H1 (cell line): ENCODE measurements around the gene NOP9. TPM values are rescaled to one million over a fixed set of nuclear protein-coding genes. Genes with fewer than 3 reads are reported as not detected.

Experiments
- ATF3 ChIP-seq: IDR thresholded peaks from 2 replicates; pipeline ENCODE4 v1.6.1; 2011; ENCODE audit warnings: low read depth, mild to moderate bottlenecking, low read length; ENCODE audit not compliant: insufficient read depth
- KDM5A ChIP-seq: fragments of 200-600 bp; IDR thresholded peaks from 2 replicates; pipeline ENCODE4 v1.7.1; 2012; ENCODE audit warnings: mild to moderate bottlenecking, low read length, inconsistent platforms, mixed read lengths
- NRF1 ChIP-seq: IDR thresholded peaks from 2 replicates; pipeline ENCODE4 v1.6.1; 2011; ENCODE audit warnings: mild to moderate bottlenecking, low read depth, low read length, improper control_type of control experiment
- SUZ12 ChIP-seq: fragments of 200-600 bp; sonication (generic); IDR thresholded peaks from 2 replicates; pipeline ENCODE4 v1.6.1; 2012; ENCODE audit warnings: mild to moderate bottlenecking, inconsistent platforms, low read length, moderate library complexity, mixed read lengths
- polyA plus RNA-seq, 7 experiments: library from polyadenylated mRNA; depleted of rRNA in 3 of 7; stranded (reverse) in 5 of 7; unstranded in 2 of 7; fragments of >200 nt in 5 of 7; fragments of 200-250 nt in 2 of 7; gene quantifications; 1 replicate in 5 of 7; 2 replicates in 1 of 7; 4 replicates in 1 of 7; pipeline versions ENCODE4 v1.2.1 to v1.2.3, GENCODE V29; 2011 to 2013; ENCODE audit warnings: missing spikeins in 2 of 7, mixed read lengths in 2 of 7
- total RNA-seq: library from RNA; stranded (reverse); fragmentation: NEBNext Ultra II Directional; extraction: Animal tissue kit (Norgen Biotek cat#: 25700); gene quantifications from 2 replicates; pipeline ENCODE4 v1.2.1, GENCODE V29; 2021

The NOP9 gene
- total and polyA plus RNA-seq, 2 of the 8 experiments (the other 6 are each of a cell fraction or from before 2014, with no cell fraction given) = 17.8 to 34.8 TPM

DNA sequence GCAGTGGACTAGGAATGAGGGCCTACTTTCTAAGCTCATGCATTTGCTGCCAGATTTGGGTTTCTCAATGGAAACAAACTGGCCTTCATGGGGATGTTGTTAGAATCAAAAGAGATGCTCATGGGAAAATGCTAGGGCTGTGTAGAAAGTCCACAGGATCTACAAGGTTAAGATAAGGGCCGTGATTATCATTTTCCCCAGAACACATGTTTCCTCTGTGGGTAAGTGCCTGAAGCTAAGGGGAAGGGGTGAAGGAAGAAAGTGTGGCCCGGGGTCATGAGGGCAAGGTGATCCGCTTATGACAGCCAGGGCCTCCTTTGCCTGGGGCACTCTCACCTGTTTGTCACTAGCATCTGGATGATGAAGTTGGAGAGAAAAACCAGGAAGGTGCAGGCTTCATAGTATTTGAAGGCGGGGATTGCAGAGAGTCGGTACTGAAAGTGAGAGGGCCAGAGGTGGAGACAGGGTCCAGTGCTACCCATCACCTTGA, 25.4 kb downstream of the NOP9 start (continued):
- no peak for TF ChIP-seq SUZ12
- no peak for TF ChIP-seq ATF3
- TF ChIP-seq KDM5A = no peak
- TF ChIP-seq NRF1 = no peak
